Measurements from ENCODE around the gene NUDT13.
"Not testable (repeated sequence)": the region's sequence is repeated elsewhere in the genome, so short reads cannot be mapped to it uniquely, and the experiment has no call there.

NUDT13 gene

GRCh38 chr10:73131913-73132686 lies 21.8 kb downstream of the NUDT13 start:
- Mint-ChIP-seq H3K4me1 (no peaks in the 10 kb centered on the region), H3K27me3 (no peaks in the 10 kb centered on the region), H3K27ac (no peak overlapping the region), H3K9me3 (no peaks in the 10 kb centered on the region), H3K4me3 (no peak overlapping the region)
- DNase-seq, result no peak
- ATAC-seq, result no peak

GRCh38 chr10:73134727-73135126 lies 24.5 kb downstream of the NUDT13 start:
- DNase-seq (no peak), ATAC-seq (no peak)
- no peaks in the 10 kb centered on the region for H3K27me3 Mint-ChIP-seq
- H3K4me1 Mint-ChIP-seq, result no peaks in the 10 kb centered on the region
- peak overlapping the region in 1 of 2 donors; percentile 25 for H3K27ac Mint-ChIP-seq
- no peaks in the 10 kb centered on the region for H3K9me3 Mint-ChIP-seq
- H3K4me3 Mint-ChIP-seq, result no peak overlapping the region

- no peaks in the 10 kb centered on the region for H3K27me3 Mint-ChIP-seq
- no peak for ATAC-seq
- no peak for DNase-seq
- no peak overlapping the region for H3K4me3 Mint-ChIP-seq
- H3K9me3 Mint-ChIP-seq, result no peaks in the 10 kb centered on the region
- no peak overlapping the region for H3K27ac Mint-ChIP-seq
- no peaks in the 10 kb centered on the region for H3K4me1 Mint-ChIP-seq
Observed at GRCh38 chr10:73136627-73137026, 26.4 kb downstream of the NUDT13 start.

GRCh38 chr10:73139251-73139650 lies 29.0 kb downstream of the NUDT13 start:
- Mint-ChIP-seq H3K27me3 (no peaks in the 10 kb centered on the region), H3K4me3 (no peak overlapping the region), H3K4me1 (no peaks in the 10 kb centered on the region), H3K27ac (no peak overlapping the region), H3K9me3 (no peaks in the 10 kb centered on the region)
- ATAC-seq (no peak), DNase-seq (no peak)

- DNase-seq, result no peak
- no peak for ATAC-seq
- no peaks in the 10 kb centered on the region for H3K4me1 Mint-ChIP-seq
- H3K9me3 Mint-ChIP-seq, result no peaks in the 10 kb centered on the region
- no peaks in the 10 kb centered on the region for H3K27me3 Mint-ChIP-seq
- H3K27ac Mint-ChIP-seq, result no peak overlapping the region
- H3K4me3 Mint-ChIP-seq, result no peak overlapping the region
Observed at GRCh38 chr10:73141603-73142002, 31.3 kb downstream of the NUDT13 start.

- not testable (repeated sequence) for H3K4me1 Mint-ChIP-seq, DNase-seq, H3K4me3 Mint-ChIP-seq, H3K27me3 Mint-ChIP-seq, ATAC-seq, H3K27ac Mint-ChIP-seq, H3K9me3 Mint-ChIP-seq
Observed at GRCh38 chr10:73150633-73151413, 40.6 kb downstream of the NUDT13 start.

- no peak overlapping the region for H3K4me3 Mint-ChIP-seq
- ATAC-seq, result no peak
- no peak overlapping the region for H3K27ac Mint-ChIP-seq
- no peaks in the 10 kb centered on the region for H3K27me3 Mint-ChIP-seq
- H3K4me1 Mint-ChIP-seq, result no peaks in the 10 kb centered on the region
- H3K9me3 Mint-ChIP-seq, result no peaks in the 10 kb centered on the region
- no peak for DNase-seq
Observed at GRCh38 chr10:73152009-73152408, 41.8 kb downstream of the NUDT13 start.

GRCh38 chr10:73156054-73156453 lies 45.8 kb downstream of the NUDT13 start:
- H3K4me1 Mint-ChIP-seq, result peaks cover 7% of the 10 kb centered on the region

GRCh38 chr10:73159038-73159648 lies 48.9 kb downstream of the NUDT13 start:
- Mint-ChIP-seq H3K27ac (no peak overlapping the region), H3K4me3 (no peak overlapping the region), H3K9me3 (no peaks in the 10 kb centered on the region), H3K4me1 (peaks cover 28% of the 10 kb centered on the region), H3K27me3 (no peaks in the 10 kb centered on the region)
- no peak for ATAC-seq
- DNase-seq, result peak; percentile 6 to 34

More at GRCh38 chr10:73156054-73156453, 45.8 kb downstream of the NUDT13 start:
- no peaks in the 10 kb centered on the region for H3K27me3 Mint-ChIP-seq
- H3K9me3 Mint-ChIP-seq, result no peaks in the 10 kb centered on the region
- H3K27ac Mint-ChIP-seq, result no peak overlapping the region
- H3K4me3 Mint-ChIP-seq, result no peak overlapping the region
- no peak for DNase-seq
- ATAC-seq, result no peak

GRCh38 chr10:73161079-73161478 lies 50.8 kb downstream of the NUDT13 start:
- peaks cover 42% of the 10 kb centered on the region for H3K4me1 Mint-ChIP-seq
- no peaks in the 10 kb centered on the region for H3K9me3 Mint-ChIP-seq
- H3K27ac Mint-ChIP-seq, result peak overlapping the region in 1 of 2 donors; percentile 23
- ATAC-seq, result no peak
- DNase-seq, result no peak
- no peak overlapping the region for H3K4me3 Mint-ChIP-seq
- H3K27me3 Mint-ChIP-seq, result no peaks in the 10 kb centered on the region

GRCh38 chr10:73161662-73162061 lies 51.4 kb downstream of the NUDT13 start:
- Mint-ChIP-seq H3K4me3 (no peak overlapping the region), H3K9me3 (peaks cover 0 to 1% of the 10 kb centered on the region in 2 donors), H3K4me1 (peaks cover 48% of the 10 kb centered on the region), H3K27ac (no peak overlapping the region), H3K27me3 (no peaks in the 10 kb centered on the region)
- DNase-seq (no peak), ATAC-seq (no peak)

- H3K4me3 Mint-ChIP-seq, result no peak overlapping the region
- H3K27me3 Mint-ChIP-seq, result no peaks in the 10 kb centered on the region
- ATAC-seq (no peak), DNase-seq (no peak)
- peaks cover 0 to 7% of the 10 kb centered on the region in 2 donors for H3K9me3 Mint-ChIP-seq
- H3K4me1 Mint-ChIP-seq, result peaks cover 61% of the 10 kb centered on the region
- H3K27ac Mint-ChIP-seq, result peak overlapping the region in 1 of 2 donors; percentile 45
Observed at GRCh38 chr10:73163096-73163495, 52.8 kb downstream of the NUDT13 start.

GRCh38 chr10:73166972-73167371 lies 56.7 kb downstream of the NUDT13 start:
- no peak for DNase-seq
- peak overlapping the region; percentile 99 for H3K4me3 Mint-ChIP-seq
- peaks cover 0 to 7% of the 10 kb centered on the region in 2 donors for H3K9me3 Mint-ChIP-seq
- ATAC-seq, result no peak
- no peaks in the 10 kb centered on the region for H3K27me3 Mint-ChIP-seq
- H3K27ac Mint-ChIP-seq, result peak overlapping the region; percentile 99 to 100
- peaks cover 50% of the 10 kb centered on the region for H3K4me1 Mint-ChIP-seq

- Mint-ChIP-seq H3K27me3 (no peaks in the 10 kb centered on the region), H3K4me1 (peaks cover 46% of the 10 kb centered on the region), H3K9me3 (peaks cover 0 to 7% of the 10 kb centered on the region in 2 donors), H3K27ac (peak overlapping the region; percentile 99 to 100), H3K4me3 (peak overlapping the region; percentile 99)
- no peak for DNase-seq
- no peak for ATAC-seq
Observed at GRCh38 chr10:73167458-73167782, 57.2 kb downstream of the NUDT13 start.

GRCh38 chr10:73167783-73168464 lies 57.7 kb downstream of the NUDT13 start, which contains the start of the genes ECD and FAM149B1:
ECD (minus strand) TSS chr10:73168008; CDS start chr10:73163937, 4,071 bp downstream.
FAM149B1 (plus strand) TSS chr10:73168119; CDS start chr10:73168340, 221 bp downstream.
- Mint-ChIP-seq H3K4me3 (peak within 1 kb of the TSS; percentile 99), H3K4me1 (peaks cover 41% of the 10 kb centered on the region), H3K27ac (peak within 1 kb of the TSS; percentile 99 to 100), H3K9me3 (peaks cover 0 to 7% of the 10 kb centered on the region in 2 donors), H3K27me3 (no peaks in the 10 kb centered on the region)
- ATAC-seq (peak; percentile 99), DNase-seq (peak; percentile 90 to 92)

Measured in stimulated activated naive CD8-positive, alpha-beta T cell treated with anti-CD3 and anti-CD28 coated beads, Interleukin-15, amount 100 ng/mL, for 72 hours (primary cell).